NCI-H748 (cell line): Measurements from ENCODE around the gene WDHD1.
"Not testable (repeated sequence)": the region's sequence is repeated elsewhere in the genome, so short reads cannot be mapped to it uniquely, and the experiment has no call there.

Experiments used
- DNase-seq: peaks from one replicate; lab custom pipeline; 2025; ENCODE audit not compliant: unreplicated experiment; lab: John Stamatoyannopoulos, UW

The WDHD1 gene

GRCh38 chr14:55047301-55048053 is 20.6 kb upstream of the WDHD1 start:
- no peak for DNase-seq

GRCh38 chr14:55045087-55045486 is 18.2 kb upstream of the WDHD1 start:
- DNase-seq = no peak

GRCh38 chr14:55043528-55043927 is 16.6 kb upstream of the WDHD1 start:
- no peak for DNase-seq

GRCh38 chr14:55038708-55039107 is 11.8 kb upstream of the WDHD1 start:
- DNase-seq = no peak

GRCh38 chr14:55037995-55038394 is 11.1 kb upstream of the WDHD1 start:
- not testable (repeated sequence) for DNase-seq

- DNase-seq = no peak
Observed at GRCh38 chr14:55031190-55031589, 4.3 kb upstream of the WDHD1 start.

- DNase-seq = no peak
Observed at GRCh38 chr14:55028476-55028875, 1.6 kb upstream of the WDHD1 start.

GRCh38 chr14:55028066-55028465 is 1.2 kb upstream of the WDHD1 start:
- DNase-seq = peak; percentile 30

- no peak for DNase-seq
Observed at GRCh38 chr14:55026441-55026792, 482 bp downstream of the WDHD1 start.

- DNase-seq = peak; percentile 10
Observed at GRCh38 chr14:55025948-55026347, 951 bp downstream of the WDHD1 start.

- not testable (repeated sequence) for DNase-seq
Observed at GRCh38 chr14:55024365-55024764, 2.5 kb downstream of the WDHD1 start.

- no peak for DNase-seq
Observed at GRCh38 chr14:55019968-55020554, 6.8 kb downstream of the WDHD1 start.

- no peak for DNase-seq
Observed at GRCh38 chr14:55015006-55015405, 11.9 kb downstream of the WDHD1 start.

GRCh38 chr14:55005071-55005470 is 21.8 kb downstream of the WDHD1 start:
- no peak for DNase-seq

GRCh38 chr14:55000381-55000780 is 26.5 kb downstream of the WDHD1 start:
- DNase-seq = no peak

- DNase-seq = no peak
Observed at GRCh38 chr14:54985156-54985555, 41.7 kb downstream of the WDHD1 start.

- no peak for DNase-seq
Observed at GRCh38 chr14:54981698-54982097, 45.2 kb downstream of the WDHD1 start.

GRCh38 chr14:54979039-54979438 is 47.9 kb downstream of the WDHD1 start:
- DNase-seq = no peak

GRCh38 chr14:54976316-54976715 is 50.6 kb downstream of the WDHD1 start:
- no peak for DNase-seq

GRCh38 chr14:54975856-54976255 is 51.0 kb downstream of the WDHD1 start:
- DNase-seq = no peak

- no peak for DNase-seq
Observed at GRCh38 chr14:54974788-54975414, 52.0 kb downstream of the WDHD1 start.

- no peak for DNase-seq
Observed at GRCh38 chr14:54967496-54967895, 59.4 kb downstream of the WDHD1 start.
